GM19455 (cell line): ENCODE results near the gene YWHAB.

ENCODE experiments used
- ATAC-seq: cut with Tn5 transposase; IDR thresholded peaks from one replicate; pipeline ENCODE4 v1.9.1; 2021; ENCODE audit not compliant: unreplicated experiment

The YWHAB gene

DNA sequence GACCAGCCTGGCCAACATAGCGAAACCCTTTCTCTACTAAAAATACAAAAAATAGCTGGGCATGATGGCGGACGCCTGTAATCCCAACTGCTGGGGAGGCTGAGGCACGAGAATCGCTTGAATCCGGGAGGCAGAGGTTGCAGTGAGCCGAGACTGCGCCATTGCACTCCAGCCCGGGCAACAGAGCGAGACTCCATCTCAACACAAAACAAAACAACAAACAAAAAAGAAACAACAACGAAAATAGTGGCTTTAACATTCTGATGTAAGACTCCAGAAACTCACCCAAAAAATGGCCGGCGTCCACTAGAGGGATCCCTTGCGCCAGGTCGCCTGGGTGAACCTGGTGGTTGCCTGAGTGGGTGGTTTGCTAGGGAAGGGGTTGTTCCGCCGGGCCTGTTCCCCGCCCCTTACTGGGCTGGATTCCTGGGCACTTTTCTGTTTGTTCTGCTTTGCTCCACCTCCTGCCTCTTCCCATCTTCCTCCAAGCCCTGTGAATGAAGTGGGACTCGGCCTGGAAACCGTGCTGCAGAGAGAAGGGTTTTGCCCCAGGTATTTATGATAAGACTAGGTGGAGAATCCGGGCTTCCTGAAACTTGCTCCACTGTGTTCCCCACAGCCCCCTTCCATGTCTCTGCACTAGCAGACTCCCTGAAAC is 25.9 kb downstream of the YWHAB start:
- no peak for ATAC-seq

DNA sequence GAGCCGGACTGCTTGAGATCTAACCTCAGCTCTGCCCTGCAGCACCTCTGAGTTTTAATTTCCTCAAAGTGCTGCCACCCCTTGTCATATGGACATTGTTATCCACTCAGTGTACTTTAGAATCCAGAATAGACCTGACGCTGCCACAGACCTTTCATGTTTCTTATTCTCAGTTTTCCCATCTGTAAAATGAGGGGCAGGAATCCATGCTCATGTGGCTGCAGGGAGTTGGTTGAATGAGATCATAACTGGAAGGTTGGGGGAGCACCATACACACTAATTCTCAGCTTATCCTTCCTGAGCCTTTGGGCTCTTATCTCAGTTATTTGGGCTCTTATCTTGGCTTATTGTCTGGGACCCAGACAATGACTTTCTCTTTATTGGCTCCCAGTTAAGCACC is 26.7 kb downstream of the YWHAB start:
- no peak for ATAC-seq

DNA sequence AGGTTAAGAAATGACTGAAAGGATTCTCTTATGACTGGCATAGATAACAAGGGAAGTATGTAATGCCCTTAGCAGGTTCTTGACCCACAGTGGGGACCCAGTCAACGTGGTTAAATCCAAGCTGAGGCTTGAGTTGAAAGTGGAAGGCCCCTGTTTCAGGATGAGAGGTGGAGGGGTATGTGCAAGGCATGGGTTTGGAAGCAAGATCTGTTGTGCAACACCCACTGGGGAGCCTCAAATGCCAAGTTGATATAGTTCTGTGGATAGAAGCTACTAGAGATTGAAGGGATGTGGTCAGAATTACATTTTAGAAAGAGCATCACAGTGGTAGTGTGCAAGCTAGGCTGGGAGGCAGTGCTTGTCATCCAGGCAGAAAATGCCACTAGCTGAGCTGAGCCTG is 29.4 kb downstream of the YWHAB start:
- no peak for ATAC-seq

DNA sequence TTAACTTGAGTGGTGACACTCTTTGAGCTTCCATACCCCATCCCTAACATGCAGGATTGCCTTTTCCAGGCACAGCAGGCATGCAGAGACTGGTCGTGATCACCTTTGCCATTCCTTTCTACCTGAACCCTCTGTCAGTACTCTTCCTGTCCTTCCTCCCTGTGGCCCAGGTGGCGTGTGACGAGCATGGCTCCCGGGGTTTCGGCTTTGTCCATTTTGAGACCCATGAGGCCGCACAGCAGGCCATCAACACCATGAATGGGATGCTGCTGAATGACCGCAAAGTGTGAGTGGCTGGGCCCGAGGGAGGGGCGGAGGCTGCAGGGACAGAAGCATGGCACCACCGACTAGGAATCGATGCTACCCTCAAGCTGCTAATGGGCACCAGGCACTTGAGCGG is 31.1 kb downstream of the YWHAB start:
- no peak for ATAC-seq

DNA sequence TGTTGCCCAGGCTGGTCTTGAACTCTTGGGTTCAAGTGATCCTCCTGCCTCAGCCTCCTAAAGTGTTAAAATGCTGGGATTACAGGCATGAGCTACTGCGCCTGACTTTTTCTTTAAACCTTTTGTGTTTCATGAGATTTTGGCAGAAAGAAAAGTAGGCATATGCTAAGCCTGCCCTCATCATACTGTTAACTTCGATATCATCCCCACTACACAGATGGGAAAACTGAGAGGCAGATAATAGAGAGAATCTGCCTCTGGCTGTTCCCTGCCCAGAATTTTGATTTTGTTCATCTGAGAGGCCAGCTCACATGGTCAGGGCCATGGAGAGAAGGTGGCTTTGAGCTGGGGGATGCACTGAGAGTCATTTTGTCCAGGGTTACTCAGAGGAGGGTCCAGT is 31.9 kb downstream of the YWHAB start:
- ATAC-seq = no peak

DNA sequence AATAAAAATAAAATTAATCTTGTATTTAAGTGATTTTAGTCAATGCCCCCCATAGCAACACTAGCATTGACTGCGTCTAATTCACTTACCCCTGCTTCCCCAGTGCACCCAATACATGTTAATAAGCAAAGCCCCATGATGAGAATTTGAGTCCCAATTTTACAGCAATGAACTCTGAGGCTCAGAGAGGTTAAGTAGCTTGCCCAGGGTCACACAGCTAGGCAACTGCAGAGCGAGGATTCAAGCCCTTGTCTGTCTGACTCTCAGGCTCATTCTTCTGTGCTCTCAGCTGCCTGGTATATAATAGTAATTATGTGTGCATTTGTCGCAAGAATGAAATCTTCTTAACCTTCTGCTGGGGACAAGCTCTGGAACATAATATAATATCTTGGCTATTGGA is 32.8 kb downstream of the YWHAB start:
- ATAC-seq = no peak

DNA sequence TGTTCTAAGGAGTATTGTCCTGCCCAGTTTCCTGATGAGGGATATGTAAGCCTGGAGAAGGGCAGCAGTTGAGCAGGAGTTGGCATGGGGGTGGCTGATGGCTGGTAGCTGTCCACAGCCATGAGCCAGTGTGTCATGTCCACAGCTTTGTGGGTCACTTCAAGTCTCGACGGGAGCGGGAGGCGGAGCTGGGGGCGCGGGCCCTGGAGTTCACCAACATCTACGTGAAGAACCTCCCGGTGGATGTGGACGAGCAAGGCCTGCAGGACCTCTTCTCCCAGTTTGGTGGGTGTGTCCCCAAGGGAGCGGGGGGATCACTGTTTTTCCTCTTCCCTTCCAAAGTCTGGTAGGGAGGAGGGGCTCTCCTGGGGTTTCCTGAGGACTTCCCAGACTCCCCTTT is 33.3 kb downstream of the YWHAB start:
- ATAC-seq = no peak

DNA sequence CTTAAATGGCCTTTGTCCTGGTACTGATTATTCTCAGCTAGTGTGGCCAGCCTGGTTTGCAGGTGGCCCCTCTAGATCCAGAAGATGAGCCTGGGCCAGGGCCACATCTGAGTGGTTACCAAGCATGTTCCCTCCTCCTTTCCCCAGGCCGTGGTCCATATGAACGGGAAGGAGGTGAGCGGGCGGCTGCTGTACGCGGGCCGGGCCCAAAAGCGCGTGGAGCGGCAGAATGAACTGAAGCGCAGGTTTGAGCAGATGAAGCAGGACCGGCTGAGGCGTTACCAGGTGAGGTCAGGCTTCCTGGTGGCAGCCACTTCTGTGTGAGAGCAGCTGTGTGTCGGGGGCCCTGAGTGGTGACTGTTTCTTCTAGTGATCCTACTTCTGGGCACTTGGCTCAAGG is 35.9 kb downstream of the YWHAB start:
- ATAC-seq = no peak

DNA sequence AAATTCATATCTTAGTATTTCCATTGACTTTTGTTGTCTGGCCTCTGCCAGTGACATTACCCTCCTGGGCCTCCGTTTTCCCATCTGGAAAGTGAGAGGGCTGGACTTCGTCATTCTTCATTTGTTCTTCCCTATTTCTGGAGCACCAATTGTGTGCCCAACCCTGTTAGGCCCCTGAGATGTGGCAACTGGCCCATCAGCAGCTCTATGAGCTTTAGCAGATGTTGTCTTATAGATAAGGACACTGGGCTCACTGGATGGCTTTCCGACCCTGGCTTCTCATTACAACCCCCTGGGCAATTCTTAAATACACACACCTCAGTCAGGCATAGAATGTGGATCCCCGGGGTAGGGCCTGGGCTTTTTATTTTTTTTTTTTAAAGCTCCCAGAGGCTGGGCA is 39.0 kb downstream of the YWHAB start:
- no peak for ATAC-seq

DNA sequence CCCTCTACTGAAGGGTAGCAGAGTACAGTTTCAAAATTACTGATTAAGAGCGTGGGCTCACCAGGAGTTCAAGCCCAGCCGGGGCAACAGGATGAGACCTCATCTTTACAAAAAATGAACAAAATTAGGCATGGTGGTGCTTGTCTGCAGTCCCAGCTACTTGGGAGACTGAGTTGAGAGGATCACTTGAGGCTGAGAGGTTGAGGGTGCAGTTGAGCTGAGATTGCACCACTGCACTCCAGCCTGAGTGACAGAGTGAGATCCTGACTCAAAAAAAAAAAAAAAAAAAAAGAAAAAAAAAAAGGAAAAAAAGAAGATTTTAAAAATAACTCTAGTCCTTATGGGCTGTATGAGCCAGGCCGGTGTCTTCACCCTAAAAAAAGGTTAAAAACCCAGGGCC is 43.1 kb downstream of the YWHAB start:
- ATAC-seq = no peak

DNA sequence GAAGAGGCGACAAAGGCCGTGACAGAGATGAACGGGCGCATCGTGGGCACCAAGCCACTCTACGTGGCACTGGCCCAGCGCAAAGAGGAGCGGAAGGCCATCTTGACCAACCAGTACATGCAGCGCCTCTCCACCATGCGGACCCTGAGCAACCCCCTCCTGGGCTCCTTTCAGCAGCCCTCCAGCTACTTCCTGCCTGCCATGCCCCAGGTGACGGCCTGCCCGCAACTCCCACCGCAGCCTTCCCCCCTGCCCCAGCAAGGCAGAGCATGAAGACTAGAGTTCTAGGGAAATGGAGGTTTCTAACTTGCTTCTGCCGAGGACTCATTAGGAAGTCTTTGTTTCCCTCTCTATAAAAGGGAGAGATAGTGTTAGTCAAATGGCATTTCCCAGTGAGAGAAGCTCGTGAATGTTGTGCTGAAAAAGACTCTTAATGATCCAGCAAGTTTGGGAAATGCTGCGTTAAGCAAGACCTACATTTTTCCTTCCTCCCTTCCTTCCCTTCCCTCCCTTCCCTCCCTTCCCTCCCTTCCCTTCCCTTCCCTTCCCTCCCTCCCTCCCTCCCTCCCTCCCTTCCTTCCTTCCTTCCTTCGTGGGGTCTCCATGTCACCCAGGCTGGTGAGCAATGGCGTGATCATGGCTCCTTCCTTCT is 45.1 kb downstream of the YWHAB start:
- no peak for ATAC-seq

DNA sequence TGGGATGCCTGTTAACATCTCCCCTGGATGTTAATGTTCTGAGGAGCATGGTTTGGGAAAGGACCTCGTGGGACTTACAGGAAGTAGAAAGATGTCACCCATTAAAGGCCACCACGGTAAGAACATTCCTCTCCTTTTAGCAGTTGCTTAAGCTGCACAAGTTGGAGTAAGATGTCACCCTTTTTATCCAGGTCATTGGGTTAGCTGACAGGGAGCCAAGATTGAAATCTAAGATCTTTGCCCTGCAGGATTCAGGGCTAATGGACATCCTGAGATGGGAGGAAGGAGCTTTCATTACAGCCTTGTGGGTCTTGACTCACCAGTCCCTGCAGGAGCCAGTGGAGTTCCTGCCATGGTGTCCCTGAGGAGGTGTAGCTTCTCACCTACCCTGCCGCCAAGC is 46.4 kb downstream of the YWHAB start:
- no peak for ATAC-seq

DNA sequence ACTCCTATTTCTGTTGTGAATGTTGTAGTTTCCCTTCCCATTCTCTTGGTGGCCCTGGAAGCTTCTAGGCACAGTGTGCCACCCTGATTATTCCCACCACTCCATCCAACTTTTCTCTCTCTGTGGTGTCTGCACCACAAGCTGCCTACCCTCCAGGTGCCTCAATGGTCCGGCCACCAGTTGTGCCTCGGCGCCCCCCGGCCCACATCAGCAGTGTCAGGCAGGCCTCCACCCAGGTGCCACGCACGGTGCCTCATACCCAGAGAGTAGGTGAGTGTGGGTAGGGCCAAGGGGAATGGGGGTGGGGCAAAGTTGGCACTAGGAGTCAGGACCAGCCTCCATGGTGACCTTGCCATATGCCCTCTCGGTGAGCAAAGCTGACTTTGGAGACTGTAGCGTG is 47.4 kb downstream of the YWHAB start:
- ATAC-seq = no peak

DNA sequence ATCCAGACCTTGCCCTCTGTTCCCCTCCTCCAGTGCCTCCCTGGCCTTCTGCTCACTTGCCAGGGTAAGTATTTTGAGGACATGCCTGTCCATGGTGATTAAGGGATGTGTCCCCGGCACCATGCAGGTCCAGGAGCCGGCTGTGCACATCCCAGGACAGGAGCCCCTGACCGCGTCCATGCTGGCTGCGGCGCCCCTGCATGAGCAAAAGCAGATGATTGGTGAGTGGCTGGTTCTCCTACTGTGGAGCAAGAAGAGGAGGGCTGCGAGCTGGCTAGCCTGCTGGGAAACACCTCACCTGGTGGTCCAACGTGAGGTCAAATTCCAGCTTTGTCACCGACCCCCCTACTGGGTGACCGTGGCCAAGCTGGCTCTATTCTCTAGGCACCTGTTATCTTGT is 51.0 kb downstream of the YWHAB start:
- no peak for ATAC-seq

DNA sequence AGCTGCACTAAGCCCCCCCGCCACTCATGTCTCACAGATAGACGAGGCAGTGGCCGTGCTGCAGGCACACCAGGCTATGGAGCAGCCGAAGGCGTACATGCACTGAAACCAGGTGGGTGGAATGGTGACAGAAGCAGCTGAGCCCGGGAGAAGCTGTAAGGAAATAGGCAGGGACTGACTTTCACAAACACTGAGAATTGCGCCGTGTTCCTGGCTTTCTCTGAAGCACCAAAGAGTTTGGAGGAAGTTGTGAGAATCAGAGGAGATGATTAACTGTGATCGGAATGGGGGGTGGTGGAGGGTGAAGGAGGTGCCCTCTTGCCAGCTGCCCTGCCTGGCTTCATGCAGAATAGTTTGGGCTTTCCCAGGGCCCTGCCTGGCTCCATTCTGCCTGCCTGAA is 53.1 kb downstream of the YWHAB start:
- ATAC-seq = no peak

DNA sequence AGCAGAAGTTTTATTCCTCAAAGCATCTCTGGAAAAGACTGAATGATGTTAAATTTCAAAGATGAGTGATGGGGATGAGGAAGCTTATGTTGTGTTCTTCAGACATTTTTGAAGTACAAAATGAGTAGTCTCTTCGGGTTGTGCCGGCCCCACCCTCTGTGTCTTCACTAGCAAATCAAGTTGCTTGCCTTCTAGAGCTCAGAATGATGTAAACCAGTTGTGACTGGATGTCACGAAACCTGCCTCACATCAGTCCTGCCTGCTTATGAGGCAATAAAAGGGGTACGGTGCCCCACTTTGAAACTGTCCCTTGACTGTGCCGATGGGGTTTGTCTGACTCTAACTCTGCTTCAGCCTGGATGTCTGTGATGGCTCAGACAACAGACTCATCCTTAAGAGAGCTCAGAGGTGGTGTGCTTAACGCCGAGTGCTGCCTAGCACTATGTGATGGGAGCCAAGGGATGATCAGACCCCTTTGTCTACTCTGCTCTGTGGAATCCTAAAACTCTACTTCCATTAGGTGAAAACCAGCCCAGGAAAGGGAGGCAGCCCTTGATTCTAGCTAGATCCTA is 55.7 kb downstream of the YWHAB start:
- no peak for ATAC-seq

DNA sequence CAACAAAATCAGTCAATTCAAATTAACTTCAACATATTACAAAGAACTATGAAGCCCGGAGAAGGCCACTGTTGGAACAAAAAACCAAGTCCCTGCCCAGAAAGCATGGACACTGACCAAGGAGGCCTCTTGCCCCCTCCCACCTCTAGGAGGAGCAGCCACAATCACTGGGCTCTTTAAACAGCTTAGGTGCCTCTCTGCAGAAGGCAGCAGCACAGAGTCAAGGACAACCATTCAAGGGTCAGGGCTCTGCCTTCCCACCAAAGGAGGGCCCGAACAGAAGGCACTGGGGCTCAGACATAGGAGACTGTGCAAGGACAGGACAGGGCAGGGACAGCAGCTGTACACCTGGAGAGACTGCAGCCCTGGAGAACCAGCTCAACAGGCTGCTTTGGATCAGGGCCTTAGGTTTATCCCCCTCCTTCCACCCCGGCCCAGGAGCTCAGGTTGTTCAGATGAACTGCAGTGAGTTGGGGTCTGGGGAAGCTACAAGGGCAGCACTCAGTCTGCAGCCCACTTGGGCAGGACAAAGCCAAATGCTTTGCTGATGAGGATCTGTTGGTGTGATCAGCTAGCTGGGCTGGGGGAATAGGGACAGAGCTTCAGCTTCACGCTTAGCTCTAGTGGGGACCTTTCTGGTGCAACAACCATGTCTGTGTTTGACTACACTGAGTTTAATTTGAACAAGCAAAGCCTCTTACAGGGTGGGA is 56.9 kb downstream of the YWHAB start:
- ATAC-seq = no peak

DNA sequence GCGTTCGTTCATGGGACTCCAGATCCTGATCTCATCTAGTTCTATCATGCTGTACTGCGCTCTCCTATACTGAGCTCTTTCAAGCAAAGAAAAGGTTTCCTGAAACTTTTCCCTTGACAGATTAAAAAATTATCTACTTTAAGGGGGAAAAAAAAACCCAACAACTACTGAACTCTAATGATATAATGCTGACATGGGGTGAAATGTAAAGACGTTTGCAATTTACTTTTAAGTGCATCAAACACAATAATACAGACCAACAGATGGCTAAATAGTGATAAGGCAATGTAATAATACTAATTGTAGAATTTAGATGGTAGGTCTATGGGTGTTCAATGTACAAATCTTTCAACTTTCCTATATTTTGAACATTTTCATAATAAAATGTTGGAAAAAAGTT is 58.3 kb downstream of the YWHAB start:
- no peak for ATAC-seq

DNA sequence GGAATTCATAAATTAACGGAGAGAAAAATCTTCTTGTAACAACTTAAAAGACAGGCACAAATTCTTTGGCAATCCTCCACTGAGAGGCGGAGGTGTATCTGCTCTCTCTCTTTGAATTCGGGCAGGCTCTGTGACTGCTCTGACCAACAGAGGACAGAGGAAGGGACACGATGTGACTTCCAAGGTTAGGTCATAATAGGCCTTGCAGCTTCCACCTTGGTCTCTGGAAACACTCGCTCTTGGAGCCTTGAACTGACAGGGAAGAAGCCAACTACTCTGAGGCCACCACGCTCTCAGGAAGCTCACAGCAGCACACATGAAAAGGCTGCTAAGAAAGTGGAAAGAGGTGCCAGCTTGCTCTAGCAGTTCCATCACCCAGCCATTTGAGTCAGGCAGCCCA is 59.8 kb downstream of the YWHAB start:
- no peak for ATAC-seq

DNA sequence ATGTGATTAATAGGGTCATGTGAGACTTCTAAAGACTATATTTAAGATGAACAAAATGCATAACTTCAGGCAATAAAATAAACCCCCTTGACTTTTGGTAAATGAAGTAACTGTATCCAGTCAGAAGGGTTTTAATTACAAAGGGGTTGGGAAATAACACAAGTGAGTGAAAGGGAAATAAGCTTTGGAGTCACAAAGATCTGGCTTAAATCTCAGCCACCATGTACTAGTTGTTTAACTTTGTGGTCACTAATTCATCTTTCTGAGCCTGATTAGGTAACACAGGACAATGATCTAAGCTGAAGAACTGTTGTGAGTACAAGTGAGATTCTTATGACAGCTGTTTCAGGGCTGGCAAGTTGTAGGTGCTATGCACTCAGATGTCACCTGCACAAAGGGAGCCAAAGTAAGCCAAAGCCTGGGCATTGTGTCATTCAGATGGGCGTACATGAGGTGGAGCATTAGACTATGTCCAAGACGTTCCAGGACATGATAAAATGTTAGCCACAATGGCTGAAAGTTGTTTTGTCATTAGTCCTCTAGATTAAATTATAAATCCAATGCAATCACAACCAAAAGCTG is 60.9 kb downstream of the YWHAB start:
- ATAC-seq = no peak

DNA sequence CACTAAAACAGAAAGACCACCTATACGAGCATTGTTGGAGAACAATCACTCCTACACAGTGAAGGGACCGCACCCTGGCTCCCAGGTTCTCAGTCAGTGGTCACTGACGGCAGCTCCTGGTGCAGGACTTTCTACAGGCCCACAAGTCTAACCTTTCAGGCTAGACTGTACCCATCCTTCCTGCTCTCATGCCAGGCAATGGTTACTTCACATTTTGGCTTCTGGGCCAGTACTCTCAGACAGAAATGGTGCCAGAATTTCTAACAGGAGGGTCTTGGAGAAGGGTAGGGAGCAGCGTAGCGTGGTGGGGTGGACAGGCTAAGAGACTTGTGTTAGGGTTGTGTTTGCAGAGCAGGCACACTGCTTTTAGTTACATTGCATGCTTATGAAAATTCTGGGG is 62.6 kb downstream of the YWHAB start:
- no peak for ATAC-seq

DNA sequence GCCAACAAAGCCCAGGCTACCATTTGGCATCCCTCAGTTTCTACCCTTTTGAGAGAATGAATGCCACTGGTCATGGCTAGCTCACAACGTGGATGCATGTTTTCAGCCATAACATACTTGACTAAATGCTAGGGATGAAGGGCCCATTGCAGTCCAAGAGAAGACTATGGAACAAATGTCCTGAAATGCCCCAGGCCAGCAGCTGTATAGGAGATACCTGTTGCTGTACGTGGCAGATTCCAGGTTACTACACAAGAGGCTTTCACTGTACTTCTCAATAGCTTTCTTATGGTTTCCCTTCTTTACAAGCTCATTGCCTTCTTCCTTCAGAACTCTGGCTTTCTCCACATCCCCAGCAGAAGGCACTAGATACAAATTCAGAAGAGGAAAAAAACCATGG is 63.0 kb downstream of the YWHAB start:
- ATAC-seq = no peak
